HG03175 (cell line): ENCODE data around the gene HNRNPL.

Source experiments
- ATAC-seq: cut with Tn5 transposase; IDR thresholded peaks from one replicate; pipeline ENCODE4 v1.9.1; 2021; ENCODE audit warnings: mild to moderate bottlenecking, moderate library complexity; ENCODE audit not compliant: unreplicated experiment

HNRNPL gene

GRCh38 chr19:38845374-38846024 lies 4.3 kb downstream of the HNRNPL start:
- ATAC-seq: no peak

GRCh38 chr19:38844093-38844686 lies 5.6 kb downstream of the HNRNPL start:
- no peak for ATAC-seq

- ATAC-seq: no peak
Observed at GRCh38 chr19:38843175-38843758, 6.5 kb downstream of the HNRNPL start.

GRCh38 chr19:38842439-38843174 lies 7.2 kb downstream of the HNRNPL start:
- ATAC-seq: no peak

- no peak for ATAC-seq
Observed at GRCh38 chr19:38841787-38842438, 7.9 kb downstream of the HNRNPL start.

- no peak for ATAC-seq
Observed at GRCh38 chr19:38841180-38841766, 8.5 kb downstream of the HNRNPL start.

GRCh38 chr19:38840583-38840968 lies 9.2 kb downstream of the HNRNPL start:
- ATAC-seq: no peak

GRCh38 chr19:38839816-38840582 lies 9.8 kb downstream of the HNRNPL start:
- no peak for ATAC-seq

- ATAC-seq: no peak
Observed at GRCh38 chr19:38838986-38839761, 10.6 kb downstream of the HNRNPL start.

- no peak for ATAC-seq
Observed at GRCh38 chr19:38838208-38838985, 11.4 kb downstream of the HNRNPL start.

GRCh38 chr19:38837656-38838121 lies 12.1 kb downstream of the HNRNPL start:
- no peak for ATAC-seq

GRCh38 chr19:38836983-38837626 lies 12.7 kb downstream of the HNRNPL start:
- ATAC-seq: no peak

- no peak for ATAC-seq
Observed at GRCh38 chr19:38836159-38836982, 13.4 kb downstream of the HNRNPL start.

GRCh38 chr19:38834590-38834989 lies 15.2 kb downstream of the HNRNPL start:
- no peak for ATAC-seq

GRCh38 chr19:38834104-38834490 lies 15.7 kb downstream of the HNRNPL start:
- ATAC-seq: no peak

- ATAC-seq: no peak
Observed at GRCh38 chr19:38833092-38833425, 16.7 kb downstream of the HNRNPL start.

- ATAC-seq: peak; percentile 44
Observed at GRCh38 chr19:38831142-38831605, 18.6 kb downstream of the HNRNPL start.
